ENCODE measurements around the gene LARP4B. TPM values are rescaled to one million over a fixed set of nuclear protein-coding genes. Genes with fewer than 3 reads are reported as not detected.

Gene LARP4B
- polyA plus RNA-seq, 1 of the 3 experiments (the other 2 are of a cell fraction): 23.3 TPM

- no peaks in the 10 kb centered on the region for H3K79me2 ChIP-seq (ENCODE audit: insufficient read depth)
- no peak overlapping the region for H2AFZ ChIP-seq (ENCODE audit: low read depth)
- DNase-seq: no peak
- ChIA-PET POLR2A (interaction anchor here (0.5 to 2.0 kb wide), 2 partner anchors 13 to 717 kb away, joined by 3 to 6 read pairs; partner anchors contain the start of gene GTPBP4), CTCF (interaction anchor here (1.0 to 1.6 kb wide), 4 partner anchors 11 to 16 kb away, joined by 3 to 4 read pairs (median 4); no protein-coding TSS in a partner anchor)
- 87% methylated on average over 20 of the region's 20 CpGs for WGBS (ENCODE audit: low lambda C conversion rate)
- no peak overlapping the region for H3K9ac ChIP-seq
- no peaks in the 10 kb centered on the region for H3K27me3 ChIP-seq (ENCODE audit: insufficient read depth)
- no peak overlapping the region for H3K27ac ChIP-seq (ENCODE audit: low read depth in 2 of 2, low read length in 1 of 2)
- H3K4me3 ChIP-seq (ENCODE audit: low read depth in 2 of 2, low read length in 1 of 2): no peak overlapping the region
- peaks cover 12% of the 10 kb centered on the region for H3F3A ChIP-seq (replicated peaks; ENCODE audit: insufficient read depth)
- H3K4me1 ChIP-seq (ENCODE audit: control insufficient read depth in 1 of 2, insufficient read depth in 2 of 2, low read depth in 1 of 2, low read length in 1 of 2): peaks cover 0 to 21% of the 10 kb centered on the region in 2 experiments; a peak in 3 of 4 replicates
- no peak overlapping the region for H3K4me2 ChIP-seq
- H4K20me1 ChIP-seq (ENCODE audit: insufficient read depth): no peaks in the 10 kb centered on the region
- H3K36me3 ChIP-seq (replicated peaks in 1 of 2; ENCODE audit: control insufficient read depth in 1 of 2, insufficient read depth in 2 of 2, low read length in 1 of 2): no peaks in the 10 kb centered on the region
- H3K9me3 ChIP-seq: peaks cover 8% of the 10 kb centered on the region
- TF ChIP-seq CTCF (IDR thresholded peaks at IDR 0.05) (no peak), NFIC (IDR thresholded peaks at IDR 0.05; ENCODE audit: borderline replicate concordance) (no peak), POLR2AphosphoS5 (IDR thresholded peaks at IDR 0.05; ENCODE audit: low read depth, low read length) (no peak), YY1 (IDR thresholded peaks at IDR 0.05; ENCODE audit: low read depth) (no peak), NRF1 (IDR thresholded peaks at IDR 0.05; ENCODE audit: low read depth, low read length) (no peak), ELF1 (IDR thresholded peaks at IDR 0.05) (no peak), TAF1 (IDR thresholded peaks at IDR 0.05; ENCODE audit: borderline replicate concordance, low read depth, low read length) (no peak), USF1 (IDR thresholded peaks at IDR 0.05; ENCODE audit: borderline replicate concordance, low read depth) (no peak), FOSL2 (IDR thresholded peaks at IDR 0.05; ENCODE audit: borderline replicate concordance, low read depth) (no peak), RCOR1 (IDR thresholded peaks at IDR 0.05; ENCODE audit: low read length) (no peak), TEAD4 (IDR thresholded peaks at IDR 0.05; ENCODE audit: borderline replicate concordance, insufficient read depth) (no peak), SMC3 (IDR thresholded peaks at IDR 0.05; ENCODE audit: low read depth, low read length) (no peak), RAD21 (IDR thresholded peaks at IDR 0.05; ENCODE audit: low read length) (no peak)
- TF ChIP-seq, protein P1, sequence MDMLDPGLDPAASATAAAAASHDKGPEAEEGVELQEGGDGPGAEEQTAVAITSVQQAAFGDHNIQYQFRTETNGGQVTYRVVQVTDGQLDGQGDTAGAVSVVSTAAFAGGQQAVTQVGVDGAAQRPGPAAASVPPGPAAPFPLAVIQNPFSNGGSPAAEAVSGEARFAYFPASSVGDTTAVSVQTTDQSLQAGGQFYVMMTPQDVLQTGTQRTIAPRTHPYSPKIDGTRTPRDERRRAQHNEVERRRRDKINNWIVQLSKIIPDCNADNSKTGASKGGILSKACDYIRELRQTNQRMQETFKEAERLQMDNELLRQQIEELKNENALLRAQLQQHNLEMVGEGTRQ (IDR thresholded peaks at IDR 0.05; ENCODE audit: borderline replicate concordance, low read depth, low read length): no peak
- TF ChIP-seq, protein P2, sequence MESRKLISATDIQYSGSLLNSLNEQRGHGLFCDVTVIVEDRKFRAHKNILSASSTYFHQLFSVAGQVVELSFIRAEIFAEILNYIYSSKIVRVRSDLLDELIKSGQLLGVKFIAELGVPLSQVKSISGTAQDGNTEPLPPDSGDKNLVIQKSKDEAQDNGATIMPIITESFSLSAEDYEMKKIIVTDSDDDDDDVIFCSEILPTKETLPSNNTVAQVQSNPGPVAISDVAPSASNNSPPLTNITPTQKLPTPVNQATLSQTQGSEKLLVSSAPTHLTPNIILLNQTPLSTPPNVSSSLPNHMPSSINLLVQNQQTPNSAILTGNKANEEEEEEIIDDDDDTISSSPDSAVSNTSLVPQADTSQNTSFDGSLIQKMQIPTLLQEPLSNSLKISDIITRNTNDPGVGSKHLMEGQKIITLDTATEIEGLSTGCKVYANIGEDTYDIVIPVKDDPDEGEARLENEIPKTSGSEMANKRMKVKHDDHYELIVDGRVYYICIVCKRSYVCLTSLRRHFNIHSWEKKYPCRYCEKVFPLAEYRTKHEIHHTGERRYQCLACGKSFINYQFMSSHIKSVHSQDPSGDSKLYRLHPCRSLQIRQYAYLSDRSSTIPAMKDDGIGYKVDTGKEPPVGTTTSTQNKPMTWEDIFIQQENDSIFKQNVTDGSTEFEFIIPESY (IDR thresholded peaks at IDR 0.05; ENCODE audit: borderline replicate concordance, low read depth): no peak
- TF ChIP-seq, protein P3, sequence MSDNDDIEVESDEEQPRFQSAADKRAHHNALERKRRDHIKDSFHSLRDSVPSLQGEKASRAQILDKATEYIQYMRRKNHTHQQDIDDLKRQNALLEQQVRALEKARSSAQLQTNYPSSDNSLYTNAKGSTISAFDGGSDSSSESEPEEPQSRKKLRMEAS (IDR thresholded peaks at IDR 0.05; ENCODE audit: low read depth): no peak
- no peaks in the 10 kb centered on the region for H3K9me2 ChIP-seq
Measured at GRCh38 chr10:974038-974784, 42.7 kb upstream of the LARP4B start.
